Measurements from ENCODE around the gene UPF2. TPM values are rescaled to one million over a fixed set of nuclear protein-coding genes. Genes with fewer than 3 reads are reported as not detected.

Gene UPF2
- total RNA-seq, 1 donor from 2014 or later, result 16.4 TPM

DNA sequence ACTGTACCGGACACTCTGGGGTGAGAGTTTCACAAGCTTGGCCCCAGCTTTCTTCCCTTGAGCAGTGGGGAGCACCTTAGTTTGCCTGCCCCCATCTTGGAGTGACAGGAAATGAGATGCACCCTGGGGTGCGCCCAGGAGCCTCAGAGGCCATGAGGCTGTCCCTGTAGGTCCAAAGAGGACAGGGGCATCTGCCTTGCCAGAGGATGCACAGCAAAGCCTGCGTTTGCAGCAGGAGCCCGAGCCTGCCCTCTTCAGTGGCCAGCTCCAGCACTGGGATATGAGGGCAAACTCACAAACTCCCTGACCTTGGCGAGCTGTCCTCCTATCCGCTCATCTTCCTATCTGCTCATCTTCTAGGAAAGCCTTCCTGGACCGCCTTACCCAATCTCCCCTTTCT lies 140.0 kb downstream of the UPF2 start:
- no peaks in the 10 kb centered on the region for H3K9me3 Mint-ChIP-seq (ENCODE audit: unreplicated experiment)
- TF ChIP-seq, protein P1, sequence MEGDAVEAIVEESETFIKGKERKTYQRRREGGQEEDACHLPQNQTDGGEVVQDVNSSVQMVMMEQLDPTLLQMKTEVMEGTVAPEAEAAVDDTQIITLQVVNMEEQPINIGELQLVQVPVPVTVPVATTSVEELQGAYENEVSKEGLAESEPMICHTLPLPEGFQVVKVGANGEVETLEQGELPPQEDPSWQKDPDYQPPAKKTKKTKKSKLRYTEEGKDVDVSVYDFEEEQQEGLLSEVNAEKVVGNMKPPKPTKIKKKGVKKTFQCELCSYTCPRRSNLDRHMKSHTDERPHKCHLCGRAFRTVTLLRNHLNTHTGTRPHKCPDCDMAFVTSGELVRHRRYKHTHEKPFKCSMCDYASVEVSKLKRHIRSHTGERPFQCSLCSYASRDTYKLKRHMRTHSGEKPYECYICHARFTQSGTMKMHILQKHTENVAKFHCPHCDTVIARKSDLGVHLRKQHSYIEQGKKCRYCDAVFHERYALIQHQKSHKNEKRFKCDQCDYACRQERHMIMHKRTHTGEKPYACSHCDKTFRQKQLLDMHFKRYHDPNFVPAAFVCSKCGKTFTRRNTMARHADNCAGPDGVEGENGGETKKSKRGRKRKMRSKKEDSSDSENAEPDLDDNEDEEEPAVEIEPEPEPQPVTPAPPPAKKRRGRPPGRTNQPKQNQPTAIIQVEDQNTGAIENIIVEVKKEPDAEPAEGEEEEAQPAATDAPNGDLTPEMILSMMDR (IDR thresholded peaks at IDR 0.05; ENCODE audit: partially characterized antibody, unreplicated experiment), result no peak
- H3K27ac Mint-ChIP-seq (ENCODE audit: unreplicated experiment), result no peak overlapping the region
- no peaks in the 10 kb centered on the region for H3K36me3 Mint-ChIP-seq (ENCODE audit: unreplicated experiment)
- H3K4me1 Mint-ChIP-seq (ENCODE audit: low read depth, unreplicated experiment), result no peaks in the 10 kb centered on the region
- no peak for DNase-seq
- peaks cover 2% of the 10 kb centered on the region for H3K27me3 Mint-ChIP-seq (ENCODE audit: unreplicated experiment)
- no peak overlapping the region for H3K4me3 Mint-ChIP-seq (ENCODE audit: unreplicated experiment)

DNA sequence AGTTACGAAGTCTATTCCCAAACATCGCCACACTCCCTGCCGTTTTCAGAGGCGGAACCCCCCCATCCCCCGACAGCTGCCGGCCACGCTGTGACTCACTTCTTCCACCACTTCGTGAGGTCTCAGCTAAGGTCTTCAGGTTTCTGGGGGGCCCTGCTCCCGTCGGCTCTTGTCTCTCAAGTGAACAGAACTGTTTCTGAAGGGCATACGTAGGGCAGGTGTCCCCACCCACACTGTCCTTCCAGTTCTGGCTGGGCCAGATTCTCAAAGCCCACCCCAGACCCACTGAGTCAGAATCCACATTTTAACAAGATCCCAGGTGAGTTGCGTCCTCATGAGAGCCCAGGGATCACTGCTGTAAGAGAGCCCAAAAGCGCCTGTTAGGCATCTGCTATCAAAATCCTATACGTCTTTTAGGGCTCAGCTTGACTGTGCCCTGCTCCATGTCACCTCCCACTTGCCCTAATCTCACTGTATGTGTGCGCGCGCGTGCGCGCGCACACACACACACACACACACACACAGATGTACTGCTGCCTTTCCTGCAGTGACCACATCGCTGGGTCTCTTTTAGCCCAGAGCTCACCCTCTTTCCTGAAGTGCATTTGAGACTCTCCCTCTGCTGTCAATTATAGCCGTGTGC lies 140.7 kb downstream of the UPF2 start:
- no peak overlapping the region for H3K27ac Mint-ChIP-seq (ENCODE audit: unreplicated experiment)
- H3K4me3 Mint-ChIP-seq (ENCODE audit: unreplicated experiment), result no peak overlapping the region
- TF ChIP-seq, protein P1 (IDR thresholded peaks at IDR 0.05; ENCODE audit: partially characterized antibody, unreplicated experiment), result no peak

GRCh38 chr10:11901454-11901832 lies 141.2 kb downstream of the UPF2 start:
- Mint-ChIP-seq H3K4me1 (ENCODE audit: low read depth, unreplicated experiment) (no peaks in the 10 kb centered on the region), H3K36me3 (ENCODE audit: unreplicated experiment) (no peaks in the 10 kb centered on the region)

More for the DNA sequence above, 140.7 kb downstream of the UPF2 start:
- no peaks in the 10 kb centered on the region for H3K36me3 Mint-ChIP-seq (ENCODE audit: unreplicated experiment)
- peaks cover 2% of the 10 kb centered on the region for H3K27me3 Mint-ChIP-seq (ENCODE audit: unreplicated experiment)
- H3K9me3 Mint-ChIP-seq (ENCODE audit: unreplicated experiment), result no peaks in the 10 kb centered on the region
- no peaks in the 10 kb centered on the region for H3K4me1 Mint-ChIP-seq (ENCODE audit: low read depth, unreplicated experiment)
- no peak for DNase-seq

DNA sequence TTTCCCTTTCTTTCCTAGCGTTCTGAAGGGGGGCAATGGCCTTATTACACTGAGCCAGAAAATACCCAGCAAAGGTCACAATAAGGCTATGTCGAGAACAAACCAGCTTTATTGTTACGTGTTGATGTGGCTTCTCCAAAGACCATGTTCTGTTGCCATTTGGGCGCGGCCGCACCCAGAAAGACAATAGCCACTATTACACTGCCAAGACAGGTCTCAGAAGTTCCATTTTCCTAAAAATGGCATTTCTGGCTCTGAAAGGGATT lies 141.6 kb downstream of the UPF2 start:
- H3K36me3 Mint-ChIP-seq (ENCODE audit: unreplicated experiment), result no peaks in the 10 kb centered on the region
- H3K4me1 Mint-ChIP-seq (ENCODE audit: low read depth, unreplicated experiment), result no peaks in the 10 kb centered on the region
- DNase-seq, result no peak
- TF ChIP-seq, protein P1 (IDR thresholded peaks at IDR 0.05; ENCODE audit: partially characterized antibody, unreplicated experiment), result no peak
- no peak overlapping the region for H3K27ac Mint-ChIP-seq (ENCODE audit: unreplicated experiment)
- peaks cover 2% of the 10 kb centered on the region for H3K27me3 Mint-ChIP-seq (ENCODE audit: unreplicated experiment)
- no peak overlapping the region for H3K4me3 Mint-ChIP-seq (ENCODE audit: unreplicated experiment)
- no peaks in the 10 kb centered on the region for H3K9me3 Mint-ChIP-seq (ENCODE audit: unreplicated experiment)

More at GRCh38 chr10:11901454-11901832, 141.2 kb downstream of the UPF2 start:
- H3K27me3 Mint-ChIP-seq (ENCODE audit: unreplicated experiment), result peaks cover 2% of the 10 kb centered on the region
- no peaks in the 10 kb centered on the region for H3K9me3 Mint-ChIP-seq (ENCODE audit: unreplicated experiment)
- H3K4me3 Mint-ChIP-seq (ENCODE audit: unreplicated experiment), result no peak overlapping the region
- no peak for DNase-seq
- no peak overlapping the region for H3K27ac Mint-ChIP-seq (ENCODE audit: unreplicated experiment)
- TF ChIP-seq, protein P1 (IDR thresholded peaks at IDR 0.05; ENCODE audit: partially characterized antibody, unreplicated experiment), result no peak

- H3K9me3 Mint-ChIP-seq (ENCODE audit: unreplicated experiment), result no peaks in the 10 kb centered on the region
- DNase-seq, result no peak
- no peak overlapping the region for H3K4me3 Mint-ChIP-seq (ENCODE audit: unreplicated experiment)
- no peak overlapping the region for H3K27ac Mint-ChIP-seq (ENCODE audit: unreplicated experiment)
- no peaks in the 10 kb centered on the region for H3K4me1 Mint-ChIP-seq (ENCODE audit: low read depth, unreplicated experiment)
- TF ChIP-seq, protein P1 (IDR thresholded peaks at IDR 0.05; ENCODE audit: partially characterized antibody, unreplicated experiment), result no peak
- H3K27me3 Mint-ChIP-seq (ENCODE audit: unreplicated experiment), result peaks cover 2% of the 10 kb centered on the region
- no peaks in the 10 kb centered on the region for H3K36me3 Mint-ChIP-seq (ENCODE audit: unreplicated experiment)
Observed at GRCh38 chr10:11899067-11899876, 143.3 kb downstream of the UPF2 start.

Measured in glutamatergic neuron (in vitro differentiated cells).